K562 (cell line): Measurements from ENCODE around the gene GALNT12. TPM values are rescaled to one million over a fixed set of nuclear protein-coding genes. Genes with fewer than 3 reads are reported as not detected.
A peak's percentile ranks its signal among the peaks of the same experiment; 100 is the strongest.

Experiments used
- ATAC-seq: fragments of 200-7000 bp; cut with Tn5 transposase; 3 replicates; pipeline ENCODE4 v1.9.1; 2020; ENCODE audit warnings: moderate library complexity
- BruUV-seq: library from RNA; stranded (reverse); fragments of 400-500 nt; replicated peaks from 2 replicates; lab custom pipeline; 2021; lab: Mats Ljungman, UMichigan
- CTCF ChIA-PET: fragments of 300-600 bp; formaldehyde crosslinking; extraction: SDS; loops from one replicate; lab custom pipeline; 2021; ENCODE audit warnings: low intra/inter-chr PET ratio; lab: Yijun Ruan, JAX
- POLR2A ChIA-PET: fragments of 300-600, 350-650 bp; sonication (Branson Sonifier 250); formaldehyde crosslinking; extraction: SDS; loops from one replicate; lab custom pipeline; 2021; ENCODE audit warnings: antibody characterized with exemption, inconsistent platforms; lab: Yijun Ruan, JAX
- DNase-seq, 4 experiments: peaks; one replicate each; pipeline versions ENCODE4 v3.0.0 to v3.0.0-alpha.2; 2011 to 2018; ENCODE audit warnings: low spot score in 3 of 4, mixed read lengths in 3 of 4; ENCODE audit errors: extremely low read depth in 1 of 4
- FAIRE-seq: peaks from 2 replicates; lab custom pipeline; 2011; peaks lifted over from hg19 to GRCh38; lab: Jason Lieb, UNC
- H2AFZ ChIP-seq: 2 replicates; pipeline ENCODE4 v1.6.0; 2011; ENCODE audit warnings: low read depth, low read length, control low read depth, inconsistent platforms
- H3K27ac ChIP-seq: fragments of 200-600 bp; 3 replicates; pipeline ENCODE4 v1.8.0; 2011; ENCODE audit warnings: low read depth, mild to moderate bottlenecking, control low read depth, inconsistent platforms, low read length, moderate library complexity, mixed read lengths; ENCODE audit errors: extremely low read depth
- H3K27me3 ChIP-seq, 2 experiments: fragments of 300-600 bp in 1 of 2; 2 replicates in 1 of 2; 3 replicates in 1 of 2; pipeline versions ENCODE4 v1.6.0 to v1.8.0; 2011; ENCODE audit warnings: inconsistent platforms in 2 of 2, low read length in 2 of 2, mild to moderate bottlenecking in 1 of 2, mixed read lengths in 1 of 2, moderate library complexity in 1 of 2; ENCODE audit not compliant: control insufficient read depth in 2 of 2, insufficient read depth in 2 of 2
- H3K36me3 ChIP-seq: fragments of 300-600 bp; 3 replicates; pipeline ENCODE4 v1.8.0; 2011; ENCODE audit warnings: mild to moderate bottlenecking, low read length, inconsistent platforms; ENCODE audit not compliant: control insufficient read depth, insufficient read depth
- H3K4me1 ChIP-seq, 2 experiments: fragments of 200-600 bp in 1 of 2; replicated peaks in 1 of 2; 2 replicates in 1 of 2; 3 replicates in 1 of 2; pipeline versions ENCODE4 v1.5.1 to v1.8.0; 2011; ENCODE audit warnings: inconsistent platforms in 2 of 2, low read length in 2 of 2, mild to moderate bottlenecking in 1 of 2, mixed read lengths in 1 of 2, moderate library complexity in 1 of 2; ENCODE audit not compliant: control insufficient read depth in 2 of 2, insufficient read depth in 2 of 2
- H3K4me2 ChIP-seq: 2 replicates; pipeline ENCODE4 v1.6.1; 2011; ENCODE audit warnings: low read length, control low read depth, inconsistent platforms, mixed read lengths; ENCODE audit not compliant: insufficient read depth
- H3K4me3 ChIP-seq: fragments of 200-600 bp; sonication (generic), shearing (Covaris generic); 2 replicates; pipeline ENCODE4 v1.5.1; 2016; ENCODE audit warnings: control low read depth, inconsistent platforms
- H3K79me2 ChIP-seq: fragments of 200-600 bp; 3 replicates; pipeline ENCODE4 v1.8.0; 2011; ENCODE audit warnings: low read length, inconsistent platforms; ENCODE audit not compliant: control insufficient read depth, insufficient read depth
- H3K9ac ChIP-seq, 2 experiments: 2 replicates each; pipeline versions ENCODE4 v1.6.0 to v1.6.1; 2011; ENCODE audit warnings: low read depth in 2 of 2, low read length in 2 of 2, control low read depth in 1 of 2, inconsistent platforms in 1 of 2, mild to moderate bottlenecking in 1 of 2, mixed read lengths in 1 of 2; ENCODE audit not compliant: insufficient read depth in 1 of 2
- H3K9me1 ChIP-seq: one replicate; pipeline ENCODE4 v1.6.0; 2011; ENCODE audit warnings: inconsistent platforms, mild to moderate bottlenecking, low read length, moderate library complexity; ENCODE audit not compliant: control insufficient read depth, insufficient read depth
- H3K9me3 ChIP-seq: replicated peaks from 2 replicates; pipeline ENCODE4 v1.5.1; 2011; ENCODE audit warnings: low read depth, low read length, inconsistent platforms; ENCODE audit not compliant: control insufficient read depth, insufficient read depth
- H4K20me1 ChIP-seq: replicated peaks from 2 replicates; pipeline ENCODE4 v1.6.1; 2011; ENCODE audit warnings: low read length, inconsistent platforms, mixed read lengths; ENCODE audit not compliant: control insufficient read depth, insufficient read depth
- MAZ ChIP-seq, 2 experiments: fragments of 450-650 bp in 1 of 2; sonication (generic) in 1 of 2; formaldehyde crosslinking; IDR thresholded peaks in 1 of 2; conservative IDR thresholded peaks in 1 of 2; 2 replicates each; pipeline versions ENCODE4 v1.4.0 to v1.5.0; 2020; ENCODE audit warnings: mild to moderate bottlenecking in 1 of 2, missing genetic modification reagents in 1 of 2
- PREB ChIP-seq: sonication (generic); formaldehyde crosslinking; IDR thresholded peaks from 2 replicates; pipeline ENCODE4 v1.8.1; 2023; ENCODE audit warnings: mild to moderate bottlenecking, missing genetic modification reagents
- RBM17 ChIP-seq: fragments of 200-400 bp; formaldehyde crosslinking; IDR thresholded peaks from 2 replicates; pipeline ENCODE4 v1.6.1; 2017; ENCODE audit warnings: low read depth, mild to moderate bottlenecking, low read length, borderline replicate concordance
- ZNF134 ChIP-seq: fragments of 250-450 bp; sonication (Bioruptor Pico); conservative IDR thresholded peaks from 2 replicates; pipeline ENCODE4 v1.4.0; 2020
- ZNF644 ChIP-seq: fragments of 200-800 bp; sonication (Bioruptor generic); IDR thresholded peaks from 2 replicates; pipeline ENCODE4 v1.6.1; 2016; ENCODE audit warnings: low read depth, missing genetic modification characterization, missing compliant biosample characterization
- WGBS: fragments of 100-300 bp; shearing (Covaris generic); methylation state at CpG from one replicate; pipeline ENCODE4 v1.1.6; 2016; ENCODE audit warnings: low coverage, mixed read lengths; ENCODE audit not compliant: insufficient coverage; ENCODE audit errors: missing lambda C conversion rate; 5-methylcytosine and 5-hydroxymethylcytosine counted together
- in situ Hi-C: fragments of 300-500 bp; cut with MboI; formaldehyde crosslinking; loops from 4 replicates; pipeline ENCODE4 v1.15.0; 2018; ENCODE audit warnings: inconsistent platforms, mixed read lengths
- intact Hi-C: fragments of 100-400 bp; cut with micrococcal nuclease; formaldehyde crosslinking; loops from 2 replicates; pipeline ENCODE4 v1.14.2; 2022
- polyA plus RNA-seq, 8 experiments: library from polyadenylated mRNA; depleted of rRNA in 4 of 8; stranded (reverse) in 5 of 8; unstranded in 3 of 8; fragments of >200 nt; fragmentation: Nextera tagmentation in 2 of 8; fragmentation: Illumina TruSeq in 1 of 8; extraction: Ambion mirVana in 2 of 8; extraction: Trizol in 1 of 8; gene quantifications; 2 replicates each; pipeline versions ENCODE4 v1.2.1 to v1.2.3, GENCODE V29; 2011 to 2014; ENCODE audit warnings: inconsistent platforms in 1 of 8, missing spikeins in 1 of 8
- total RNA-seq, 7 experiments: library from RNA; depleted of rRNA in 6 of 7; stranded (reverse); fragments of >200 nt in 6 of 7; fragmentation: Illumina TruSeq in 2 of 7; extraction: Trizol in 2 of 7; gene quantifications; 2 replicates each; pipeline versions ENCODE4 v1.2.1 to v1.2.3, GENCODE V29; 2011 to 2021; ENCODE audit warnings: low replicate concordance in 1 of 7

GALNT12 gene
- total and polyA plus RNA-seq, 9 of the 15 experiments (the other 6 are each of a cell fraction or from before 2014, with no cell fraction given): 29.7 to 82.9 (median 44.2) TPM

- H3K27me3 ChIP-seq: no peaks in the 10 kb centered on the region
- peaks cover 17% of the 10 kb centered on the region for H3K9me1 ChIP-seq
- H3K4me1 ChIP-seq: peaks cover 35 to 39% of the 10 kb centered on the region in 2 experiments; a peak in 4 of 5 replicates
- DNase-seq (no peak), ATAC-seq (no peak), FAIRE-seq (no peak)
- H3K9me3 ChIP-seq: no peaks in the 10 kb centered on the region; the same call in 1 of the 2 replicates
- peaks cover 25% of the 10 kb centered on the region for H4K20me1 ChIP-seq
- peaks cover 67% of the 10 kb centered on the region for H3K79me2 ChIP-seq
- WGBS: 90% methylated on average over 2 of the region's 2 CpGs
- no peak overlapping the region for H3K4me2 ChIP-seq
- H2AFZ ChIP-seq: no peak overlapping the region
- TF ChIP-seq MAZ (CRISPR knock-in tag; conservative IDR thresholded peaks at IDR 0.05 in 1 of 2, IDR thresholded peaks at IDR 0.05 in 1 of 2) (no peak), ZNF134 (no peak), PREB (CRISPR knock-in tag) (no peak), RBM17 (no peak), ZNF644 (no peak)
- CTCF ChIA-PET: no interaction called here
- peaks cover 60% of the 10 kb centered on the region for H3K36me3 ChIP-seq
- in situ Hi-C loops (loop anchor here (25.0 kb wide), 1 partner anchor 881 kb away; the partner anchor contains the start of gene TRMO), intact Hi-C loops (no loop called here)
- POLR2A ChIA-PET: interaction anchor here (1.1 to 2.0 kb wide), 2 partner anchors 9 to 15 kb away, joined by 3 to 6 read pairs; partner anchors contain the start of gene GALNT12
- BruUV-seq: TSS peak; percentile 24
- H3K4me3 ChIP-seq: no peak overlapping the region
- H3K27ac ChIP-seq: no peak overlapping the region
- peak overlapping the region in 1 of 2 experiments; percentile 8; a peak in 1 of 4 replicates for H3K9ac ChIP-seq
Measured at GRCh38 chr9:98793031-98793430, 14.4 kb upstream of the GALNT12 start.
